Erythroblast (primary cell): ENCODE measurements around the gene POU6F2.

Experiments
- GATA1 ChIP-seq: IDR thresholded peaks from 2 replicates; pipeline ENCODE4 v1.6.1; 2011; ENCODE audit warnings: low read depth, mild to moderate bottlenecking, control low read depth, low read length, moderate library complexity
- POLR2A ChIP-seq: IDR thresholded peaks from 2 replicates; pipeline ENCODE4 v1.6.1; 2011; ENCODE audit warnings: mild to moderate bottlenecking, low read length

DNA sequence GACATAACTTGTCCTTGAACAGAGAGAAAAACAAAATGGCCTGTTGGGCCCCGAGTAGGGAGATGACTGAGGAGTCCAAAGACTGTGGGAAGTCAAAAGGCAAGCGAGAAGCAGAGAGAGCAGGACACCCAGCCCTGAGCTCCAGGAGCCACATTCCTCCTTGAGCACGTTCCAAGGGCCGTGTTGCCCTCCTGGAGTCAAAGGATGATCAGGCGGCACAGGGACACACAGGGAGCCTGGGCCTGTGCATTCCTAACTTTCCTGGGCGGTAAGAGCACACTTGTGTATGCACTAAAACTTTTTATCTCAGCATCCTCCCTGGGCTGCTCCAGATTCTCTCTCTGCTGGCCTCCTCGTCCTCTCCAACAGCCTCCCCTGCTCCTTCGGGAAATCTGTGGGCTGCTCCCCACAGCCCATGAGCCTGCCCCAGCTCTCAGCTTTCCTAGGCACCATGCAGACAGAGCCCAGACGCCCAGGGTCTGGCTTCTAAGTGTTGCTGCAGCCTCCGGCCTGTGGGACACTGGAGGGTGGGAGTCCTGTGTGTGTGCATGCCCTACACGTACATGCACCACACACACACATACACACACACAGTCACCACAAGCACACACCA is 281.8 kb downstream of the POU6F2 start:
- no peak for TF ChIP-seq POLR2A
- no peak for TF ChIP-seq GATA1
